Tibial artery (tissue), 4 donors: Measurements from ENCODE around the gene GOLGA8R.
"Not testable (repeated sequence)": the region's sequence is repeated elsewhere in the genome, so short reads cannot be mapped to it uniquely, and the experiment has no call there.

ENCODE experiments used
- DNase-seq, 2 donors: peaks; one replicate each; pipeline ENCODE4 v3.0.0-alpha.2; 2019
- H3K27ac ChIP-seq, 2 donors: fragments of 200-600 bp; sonication (generic) in 1 of 2; 1 replicate in 1 of 2; 2 replicates in 1 of 2; pipeline ENCODE4 v1.5.1; 2018 to 2019; ENCODE audit warnings: mild to moderate bottlenecking in 1 of 2
- H3K27me3 ChIP-seq, 2 donors: fragments of 200-600 bp; sonication (generic) in 1 of 2; one replicate each; pipeline versions ENCODE4 v1.5.1 to v1.6.0; 2016 to 2019
- H3K36me3 ChIP-seq, 3 donors: fragments of 200-600 bp; sonication (generic) in 2 of 3; one replicate each; pipeline ENCODE4 v1.5.1; 2016 to 2019; ENCODE audit warnings: mild to moderate bottlenecking in 2 of 3
- H3K4me1 ChIP-seq, 4 donors: fragments of 200-600 bp; sonication (generic) in 2 of 4; 1 replicate in 3 of 4; 2 replicates in 1 of 4; pipeline ENCODE4 v1.5.1; 2016 to 2019
- H3K4me3 ChIP-seq, 2 donors: fragments of 200-600 bp; sonication (generic) in 1 of 2; 1 replicate in 1 of 2; 2 replicates in 1 of 2; pipeline ENCODE4 v1.5.1; 2018 to 2019; ENCODE audit warnings: mild to moderate bottlenecking in 2 of 2
- H3K9me3 ChIP-seq, 3 donors: fragments of 200-600 bp; sonication (generic) in 1 of 3; one replicate each; pipeline ENCODE4 v1.5.1; 2016 to 2019
- intact Hi-C: fragments of 100-400 bp; cut with DNase I; formaldehyde crosslinking; loops from one replicate; pipeline ENCODE4 v1.15.0; 2023; ENCODE audit warnings: low total_unique reads

Gene GOLGA8R

DNA sequence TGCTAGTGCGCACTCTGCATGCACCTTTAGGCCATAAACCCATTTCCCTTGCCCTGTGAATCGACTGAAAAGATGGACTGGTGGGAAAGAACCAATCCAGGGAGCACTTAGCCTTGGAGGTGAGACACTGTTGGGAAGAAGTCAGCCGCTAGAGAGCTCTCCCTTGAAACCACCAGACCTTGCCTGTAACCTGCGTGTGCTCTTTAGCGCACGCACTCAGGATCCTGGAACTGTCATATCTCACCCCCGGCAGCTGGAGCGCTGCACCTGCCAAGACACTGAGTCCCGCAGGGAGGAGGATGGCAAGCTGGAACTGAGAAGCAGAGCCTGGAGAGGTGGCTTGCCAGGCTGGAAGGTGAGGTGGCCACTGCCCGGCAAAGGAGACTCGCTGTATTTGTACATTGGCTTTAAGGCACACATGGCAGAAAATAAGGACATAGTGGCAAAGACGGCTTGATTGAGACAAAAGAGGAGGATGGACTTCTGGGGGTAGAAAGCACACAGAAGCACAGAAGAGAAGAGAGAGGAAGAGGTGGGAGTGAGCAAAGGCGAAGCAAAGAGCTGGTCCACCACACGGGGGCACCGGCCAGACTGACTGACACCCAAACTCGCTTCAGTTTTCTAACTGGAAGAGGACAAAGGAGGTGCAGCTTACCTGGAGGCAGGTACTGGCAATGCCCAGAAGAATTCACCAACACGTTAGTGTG, 37.5 kb downstream of the GOLGA8R start:
- DNase-seq, H3K27me3 ChIP-seq, H3K9me3 ChIP-seq, H3K36me3 ChIP-seq, H3K4me1 ChIP-seq, H3K4me3 ChIP-seq, H3K27ac ChIP-seq, intact Hi-C loops: not testable (repeated sequence)

DNA sequence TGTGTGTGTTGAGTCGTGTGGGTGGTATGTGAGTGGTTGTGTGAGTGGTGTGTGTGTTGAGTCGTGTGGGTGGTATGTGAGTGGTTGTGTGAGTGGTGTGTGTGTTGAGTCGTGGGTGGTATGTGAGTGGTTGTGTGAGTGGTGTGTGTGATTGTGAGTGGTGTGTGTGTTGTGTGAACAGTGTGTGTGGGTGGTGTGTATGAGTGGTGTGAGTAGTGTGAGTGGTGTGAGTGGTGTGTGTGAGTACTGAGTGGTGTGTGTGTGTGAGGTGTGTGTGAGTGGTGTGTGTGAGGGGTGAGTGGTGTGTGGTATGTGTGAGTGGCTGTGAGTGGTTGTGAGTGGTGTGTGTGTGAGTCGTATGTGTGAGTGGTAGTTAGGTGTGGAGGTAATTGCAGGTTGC, 38.2 kb downstream of the GOLGA8R start:
- H3K27ac ChIP-seq, DNase-seq, H3K9me3 ChIP-seq, H3K36me3 ChIP-seq, H3K4me1 ChIP-seq, intact Hi-C loops, H3K4me3 ChIP-seq, H3K27me3 ChIP-seq: not testable (repeated sequence)

- H3K36me3 ChIP-seq, H3K27ac ChIP-seq, H3K4me3 ChIP-seq, H3K4me1 ChIP-seq, H3K9me3 ChIP-seq, intact Hi-C loops, H3K27me3 ChIP-seq, DNase-seq: not testable (repeated sequence)
These were observed 39.2 kb downstream of the GOLGA8R start for GRCh38 chr15:30374862-30375261.

DNA sequence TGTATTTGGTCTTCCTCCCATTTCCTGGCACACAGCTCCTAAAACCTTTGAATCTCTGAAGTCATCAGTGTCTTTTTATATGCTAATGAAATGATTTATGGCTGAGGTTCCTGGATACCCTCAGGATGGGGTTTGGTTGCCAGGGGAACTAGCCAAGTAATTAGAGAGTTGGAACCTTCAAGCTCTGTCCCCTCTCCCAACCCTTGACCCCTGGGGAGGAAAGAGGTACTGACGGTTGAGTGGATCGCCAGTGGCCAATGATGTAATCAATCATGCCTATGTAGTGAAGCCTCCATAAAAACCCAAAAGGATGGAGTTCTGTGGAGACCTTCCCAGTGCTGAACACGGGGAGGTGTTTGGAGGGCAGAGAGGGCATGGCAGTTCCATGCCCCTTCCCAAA, 45.8 kb downstream of the GOLGA8R start:
- intact Hi-C loops, H3K27ac ChIP-seq, H3K36me3 ChIP-seq, H3K27me3 ChIP-seq, H3K4me1 ChIP-seq, H3K9me3 ChIP-seq, DNase-seq, H3K4me3 ChIP-seq: not testable (repeated sequence)

DNA sequence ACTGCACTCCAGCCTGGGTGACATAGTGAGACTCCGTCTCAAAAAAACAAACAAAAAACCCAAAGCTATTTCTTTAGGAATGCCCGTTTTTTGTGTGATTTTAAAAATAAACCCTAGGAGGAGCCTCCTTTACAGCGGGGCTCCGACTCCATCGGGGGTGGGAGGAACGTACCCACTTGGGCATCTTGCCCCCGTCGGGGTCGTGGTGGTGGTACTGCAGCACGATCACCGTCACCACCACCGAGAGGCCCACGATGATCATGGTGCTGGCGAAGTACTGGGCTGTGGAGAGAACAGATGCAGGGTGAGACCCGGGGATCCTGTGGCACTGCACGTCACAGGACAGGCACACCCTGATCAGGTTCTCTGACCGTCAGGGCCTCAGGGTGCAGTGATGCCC, 46.8 kb downstream of the GOLGA8R start:
- intact Hi-C loops, H3K36me3 ChIP-seq, H3K27ac ChIP-seq, DNase-seq, H3K4me1 ChIP-seq, H3K27me3 ChIP-seq, H3K4me3 ChIP-seq, H3K9me3 ChIP-seq: not testable (repeated sequence)

- intact Hi-C loops = not testable (repeated sequence)
These were observed 52.7 kb downstream of the GOLGA8R start for GRCh38 chr15:30361404-30361803.

DNA sequence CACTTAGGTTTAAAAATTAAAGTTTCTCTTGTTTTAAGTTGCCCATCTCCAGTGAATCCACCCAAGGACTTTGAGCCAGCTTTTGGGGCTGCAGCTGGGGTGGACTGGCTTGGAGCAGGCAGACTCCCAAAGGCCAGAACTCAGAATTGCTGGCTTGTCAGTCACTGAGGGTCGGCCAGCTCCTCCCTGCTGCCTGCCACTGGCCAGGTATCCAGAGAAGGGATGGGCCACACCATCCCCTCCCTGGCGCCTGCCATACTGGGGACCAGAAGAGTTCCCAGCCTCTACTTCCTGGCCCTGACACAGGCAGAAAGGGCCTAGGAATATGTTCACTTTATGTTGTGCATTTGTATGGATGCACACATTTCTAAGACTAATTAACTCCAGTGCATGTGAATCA, 53.1 kb downstream of the GOLGA8R start:
- H3K27ac ChIP-seq, H3K36me3 ChIP-seq, H3K9me3 ChIP-seq, H3K4me1 ChIP-seq, H3K27me3 ChIP-seq, H3K4me3 ChIP-seq, intact Hi-C loops, DNase-seq: not testable (repeated sequence)

More at GRCh38 chr15:30361404-30361803, 52.7 kb downstream of the GOLGA8R start:
- H3K9me3 ChIP-seq, H3K27ac ChIP-seq, H3K4me1 ChIP-seq, DNase-seq, H3K36me3 ChIP-seq, H3K4me3 ChIP-seq, H3K27me3 ChIP-seq: not testable (repeated sequence)

DNA sequence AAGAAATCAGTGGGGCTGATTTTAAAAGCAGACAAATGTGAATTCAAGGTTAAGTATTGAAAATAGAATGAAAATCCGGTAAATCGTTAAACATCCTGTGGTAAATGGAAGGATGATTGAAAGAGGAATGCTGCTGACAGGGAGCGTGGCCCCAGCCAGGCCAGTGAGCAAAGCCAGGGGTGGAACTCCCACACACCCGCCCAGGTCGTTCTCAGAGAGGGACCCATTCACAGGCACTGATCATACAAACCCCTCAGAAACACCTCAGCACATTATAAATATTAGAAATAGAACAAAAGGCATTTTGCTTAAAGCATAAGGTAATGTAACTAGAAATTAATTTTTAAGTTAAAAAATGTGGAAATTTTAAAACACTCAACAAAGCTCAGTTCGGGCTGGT, 59.0 kb downstream of the GOLGA8R start:
- H3K27me3 ChIP-seq, DNase-seq, H3K36me3 ChIP-seq, H3K9me3 ChIP-seq, intact Hi-C loops, H3K27ac ChIP-seq, H3K4me1 ChIP-seq, H3K4me3 ChIP-seq: not testable (repeated sequence)
